IMR-90 (cell line): ENCODE measurements around the gene SUN1. TPM values are rescaled to one million over a fixed set of nuclear protein-coding genes. Genes with fewer than 3 reads are reported as not detected.

ENCODE experiments used
- ATAC-seq: fragments of 200-7000 bp; cut with Tn5 transposase; 2 replicates; pipeline ENCODE4 v1.9.1; 2020; ENCODE audit warnings: low read depth, mild to moderate bottlenecking, moderate library complexity
- BruUV-seq: library from RNA; stranded (reverse); fragments of 400-500 nt; replicated peaks from 2 replicates; lab custom pipeline; 2021; lab: Mats Ljungman, UMichigan
- CTCF ChIA-PET: fragments of 300-600 bp; formaldehyde crosslinking; extraction: SDS; loops from one replicate; lab custom pipeline; 2021; ENCODE audit warnings: antibody characterized with exemption; lab: Yijun Ruan, JAX
- POLR2A ChIA-PET: fragments of 300-600 bp; sonication (Branson Sonifier 250); formaldehyde crosslinking; loops from one replicate; lab custom pipeline; 2022; ENCODE audit warnings: antibody characterized with exemption; ENCODE audit not compliant: unreplicated experiment; lab: Charles Lee
- DNase-seq: peaks from one replicate; pipeline ENCODE4 v3.0.0; 2013
- H2AFZ ChIP-seq: replicated peaks from 2 replicates; pipeline ENCODE3; 2013; ENCODE audit warnings: low read length, mild to moderate bottlenecking; ENCODE audit not compliant: poor library complexity
- H2AK5ac ChIP-seq: 2 replicates; pipeline ENCODE4 v1.6.1; 2013; ENCODE audit warnings: low read depth, low read length, inconsistent platforms
- H2AK9ac ChIP-seq: replicated peaks from 2 replicates; pipeline ENCODE3; 2013; ENCODE audit warnings: mild to moderate bottlenecking, low read depth, low read length, moderate library complexity; ENCODE audit not compliant: poor library complexity
- H2BK120ac ChIP-seq: 2 replicates; pipeline ENCODE4 v1.6.1; 2013; ENCODE audit warnings: low read depth, low read length, inconsistent platforms
- H2BK15ac ChIP-seq: 3 replicates; pipeline ENCODE4 v1.6.1; 2013; ENCODE audit warnings: low read depth, low read length, inconsistent platforms
- H2BK20ac ChIP-seq: 2 replicates; pipeline ENCODE4 v1.6.1; 2013; ENCODE audit warnings: low read depth, mild to moderate bottlenecking, inconsistent platforms, low read length, moderate library complexity
- H2BK5ac ChIP-seq: 2 replicates; pipeline ENCODE4 v1.6.1; 2013; ENCODE audit warnings: mild to moderate bottlenecking, low read depth, low read length, inconsistent platforms; ENCODE audit not compliant: poor library complexity, severe bottlenecking
- H3K14ac ChIP-seq: replicated peaks from 2 replicates; pipeline ENCODE4 v1.6.1; 2013; ENCODE audit warnings: low read depth, low read length, inconsistent platforms
- H3K18ac ChIP-seq: 2 replicates; pipeline ENCODE4 v1.6.1; 2013; ENCODE audit warnings: low read depth, low read length, control low read depth
- H3K23ac ChIP-seq: 2 replicates; pipeline ENCODE4 v1.6.1; 2013; ENCODE audit warnings: low read depth, low read length, inconsistent platforms
- H3K27ac ChIP-seq: 2 replicates; pipeline ENCODE4 v1.5.1; 2013; ENCODE audit warnings: mild to moderate bottlenecking, control low read depth, low read length; ENCODE audit not compliant: insufficient read depth
- H3K27me3 ChIP-seq: 2 replicates; pipeline ENCODE4 v1.6.1; 2013; ENCODE audit warnings: low read length; ENCODE audit not compliant: control insufficient read depth, insufficient read depth
- H3K36me3 ChIP-seq: 2 replicates; pipeline ENCODE4 v1.6.1; 2013; ENCODE audit warnings: low read length, mixed read lengths; ENCODE audit not compliant: control insufficient read depth, insufficient read depth
- H3K4ac ChIP-seq: 2 replicates; pipeline ENCODE4 v1.6.1; 2013; ENCODE audit warnings: low read depth, low read length, inconsistent platforms
- H3K4me1 ChIP-seq: 2 replicates; pipeline ENCODE4 v1.6.1; 2013; ENCODE audit warnings: low read length, mixed read lengths; ENCODE audit not compliant: control insufficient read depth, insufficient read depth
- H3K4me2 ChIP-seq: 2 replicates; pipeline ENCODE4 v1.6.1; 2013; ENCODE audit warnings: low read depth, mild to moderate bottlenecking, control low read depth, low read length, moderate library complexity
- H3K4me3 ChIP-seq: 2 replicates; pipeline ENCODE4 v1.5.1; 2013; ENCODE audit warnings: low read depth, mild to moderate bottlenecking, control low read depth, low read length, moderate library complexity; ENCODE audit not compliant: insufficient read depth
- H3K56ac ChIP-seq: 2 replicates; pipeline ENCODE4 v1.6.1; 2013; ENCODE audit warnings: low read length, inconsistent platforms; ENCODE audit not compliant: insufficient read depth; ENCODE audit errors: extremely low read depth
- H3K79me1 ChIP-seq, 2 experiments: 2 replicates each; pipeline ENCODE4 v1.6.1; 2013; ENCODE audit warnings: low read length in 2 of 2, inconsistent platforms in 1 of 2, low read depth in 1 of 2
- H3K9ac ChIP-seq: 2 replicates; pipeline ENCODE4 v1.6.1; 2013; ENCODE audit warnings: low read depth, low read length, control low read depth
- H3K9me1 ChIP-seq: 2 replicates; pipeline ENCODE4 v1.6.1; 2013; ENCODE audit warnings: low read length, inconsistent platforms; ENCODE audit not compliant: insufficient read depth
- H3K9me3 ChIP-seq: 2 replicates; pipeline ENCODE4 v1.6.1; 2013; ENCODE audit warnings: low read length; ENCODE audit not compliant: control insufficient read depth, insufficient read depth
- H4K20me1 ChIP-seq: 2 replicates; pipeline ENCODE4 v1.6.1; 2013; ENCODE audit warnings: low read length, inconsistent platforms; ENCODE audit not compliant: insufficient read depth
- H4K5ac ChIP-seq: 2 replicates; pipeline ENCODE4 v1.6.1; 2013; ENCODE audit warnings: mild to moderate bottlenecking, low read depth, low read length, control low read depth
- H4K8ac ChIP-seq, 2 experiments: 2 replicates each; pipeline ENCODE4 v1.6.1; 2013; ENCODE audit warnings: low read depth in 2 of 2, low read length in 2 of 2, control low read depth in 1 of 2, inconsistent platforms in 1 of 2
- H4K91ac ChIP-seq: 2 replicates; pipeline ENCODE4 v1.6.1; 2013; ENCODE audit warnings: low read depth, low read length, inconsistent platforms; ENCODE audit not compliant: insufficient read depth
- BHLHE40 ChIP-seq: fragments of 150-350 bp; IDR thresholded peaks from 2 replicates; pipeline ENCODE4 v1.6.1; 2016; ENCODE audit warnings: mild to moderate bottlenecking, low read depth, low read length
- CEBPB ChIP-seq: IDR thresholded peaks from 2 replicates; pipeline ENCODE4 v1.6.1; 2012; ENCODE audit warnings: low read depth, low read length, improper control_type of control experiment
- CHD1 ChIP-seq: IDR thresholded peaks from 2 replicates; pipeline ENCODE4 v1.6.1; 2012; ENCODE audit warnings: low read depth, low read length, improper control_type of control experiment
- CTCF ChIP-seq: conservative IDR thresholded peaks from 2 replicates; pipeline ENCODE4 v1.5.1; 2012; ENCODE audit warnings: mild to moderate bottlenecking, low read depth, low read length, improper control_type of control experiment
- FOS ChIP-seq: fragments of 150-350 bp; IDR thresholded peaks from 2 replicates; pipeline ENCODE4 v1.6.1; 2016; ENCODE audit warnings: low read depth, low read length
- MAFK ChIP-seq: IDR thresholded peaks from 2 replicates; pipeline ENCODE4 v1.6.1; 2012; ENCODE audit warnings: low read depth, low read length, improper control_type of control experiment
- MXI1 ChIP-seq: IDR thresholded peaks from 2 replicates; pipeline ENCODE4 v1.6.1; 2012; ENCODE audit warnings: low read depth, mild to moderate bottlenecking, low read length, moderate library complexity, borderline replicate concordance
- POLR2A ChIP-seq: IDR thresholded peaks from 2 replicates; pipeline ENCODE4 v1.6.1; 2012; ENCODE audit warnings: mild to moderate bottlenecking, low read depth, low read length
- RAD21 ChIP-seq: IDR thresholded peaks from 2 replicates; pipeline ENCODE4 v1.6.1; 2012; ENCODE audit warnings: low read length, improper control_type of control experiment
- RCOR1 ChIP-seq: IDR thresholded peaks from 2 replicates; pipeline ENCODE4 v1.6.1; 2012; ENCODE audit warnings: mild to moderate bottlenecking, low read length, improper control_type of control experiment; ENCODE audit not compliant: insufficient replicate concordance
- RFX5 ChIP-seq: IDR thresholded peaks from 2 replicates; pipeline ENCODE4 v1.8.0; 2012; ENCODE audit warnings: low read depth, mild to moderate bottlenecking, low read length, moderate library complexity
- SMC3 ChIP-seq: fragments of 150-350 bp; IDR thresholded peaks from 2 replicates; pipeline ENCODE4 v1.6.1; 2016; ENCODE audit warnings: low read depth, mild to moderate bottlenecking, antibody characterized with exemption, low read length, moderate library complexity
- USF2 ChIP-seq: fragments of 150-350 bp; IDR thresholded peaks from 2 replicates; pipeline ENCODE4 v1.6.1; 2017; ENCODE audit warnings: mild to moderate bottlenecking, antibody characterized with exemption, low read length, low read depth
- WGBS, 2 experiments: methylation state at CpG; one replicate each; pipeline versions ENCODE4 v1.1.5 to v1.1.7; 2013; ENCODE audit warnings: missing lambda C conversion rate in 2 of 2; ENCODE audit not compliant: insufficient read length in 1 of 2; ENCODE audit errors: extremely low coverage in 2 of 2; 5-methylcytosine and 5-hydroxymethylcytosine counted together
- dilution Hi-C: fragments of 300-500 bp; cut with HindIII; formaldehyde crosslinking; loops from one replicate; pipeline ENCODE4 v1.14.3; 2018; ENCODE audit warnings: low sequenced_read_pairs; ENCODE audit not compliant: unreplicated experiment
- in situ Hi-C: fragments of 300-500 bp; cut with MboI; formaldehyde crosslinking; loops from 3 replicates; pipeline ENCODE4 v1.14.3; 2019; ENCODE audit warnings: low sequenced_read_pairs, inconsistent platforms, mixed read lengths
- intact Hi-C: fragments of 100-400 bp; cut with micrococcal nuclease; formaldehyde crosslinking; loops from 2 replicates; pipeline ENCODE4 v1.10.0; 2022
- polyA plus RNA-seq, 3 experiments: library from polyadenylated mRNA; depleted of rRNA; stranded (reverse); fragments of >200 nt; gene quantifications; 2 replicates each; pipeline ENCODE4 v1.2.3, GENCODE V29; 2012; ENCODE audit warnings: low replicate concordance in 1 of 3
- total RNA-seq: library from RNA; depleted of rRNA; stranded (reverse); fragments of >200 nt; gene quantifications from 2 replicates; pipeline ENCODE4 v1.2.3, GENCODE V29; 2012

Gene SUN1
- total and polyA plus RNA-seq, 2 of the 4 experiments (the other 2 are of a cell fraction): 113 to 239 TPM

GRCh38 chr7:798921-799470, 33.3 kb upstream of the SUN1 start:
- Histone ChIP-seq H3K14ac (no peak overlapping the region), H3K4me1 (peaks cover 3% of the 10 kb centered on the region; the same call in 1 of the 2 replicates), H3K18ac (no peak overlapping the region), H3K27ac (no peak overlapping the region), H3K4ac (no peak overlapping the region), H3K9me3 (no peaks in the 10 kb centered on the region), H4K20me1 (no peaks in the 10 kb centered on the region), H3K36me3 (no peaks in the 10 kb centered on the region), H2AFZ (no peak overlapping the region), H3K56ac (no peak overlapping the region; the same call in 1 of the 2 replicates), H2BK15ac (no peak overlapping the region), H3K4me3 (no peak overlapping the region), H3K9ac (no peak overlapping the region), H3K4me2 (no peak overlapping the region), H3K27me3 (no peaks in the 10 kb centered on the region), H2AK5ac (no peak overlapping the region), H2AK9ac (no peak overlapping the region), H4K5ac (no peak overlapping the region), H3K23ac (no peak overlapping the region), H2BK5ac (no peak overlapping the region), H2BK20ac (no peak overlapping the region), H3K79me1 (no peaks in the 10 kb centered on the region), H4K91ac (no peak overlapping the region), H2BK120ac (no peak overlapping the region), H4K8ac (no peak overlapping the region), H3K9me1 (no peaks in the 10 kb centered on the region; the same call in 1 of the 2 replicates)
- no TSS peak for BruUV-seq
- DNase-seq (no peak), ATAC-seq (no peak)
- ChIA-PET CTCF (interaction anchor here (0.7 kb wide), 1 partner anchor 14 kb away, joined by 3 read pairs; no protein-coding TSS in a partner anchor), POLR2A (no interaction called here)
- intact Hi-C loops: no loop called here
- dilution Hi-C loops: no loop called here
- in situ Hi-C loops: no loop called here
- WGBS, 2 experiments: no CpG with 5 or more reads among the region's 12 CpGs
- TF ChIP-seq CTCF (no peak), RCOR1 (no peak), CHD1 (no peak), SMC3 (no peak), POLR2A (no peak), FOS (no peak), USF2 (no peak), RFX5 (no peak), MXI1 (no peak), CEBPB (no peak), BHLHE40 (no peak), MAFK (no peak), RAD21 (no peak)
